Pons (tissue), 1 donor: Measurements from ENCODE around the gene GRID1.
"Not testable (repeated sequence)": the region's sequence is repeated elsewhere in the genome, so short reads cannot be mapped to it uniquely, and the experiment has no call there.

ENCODE experiments used
- DNase-seq: peaks from one replicate; pipeline ENCODE4 v3.0.0-alpha.2; 2016; ENCODE audit warnings: low spot score

Gene GRID1

DNA sequence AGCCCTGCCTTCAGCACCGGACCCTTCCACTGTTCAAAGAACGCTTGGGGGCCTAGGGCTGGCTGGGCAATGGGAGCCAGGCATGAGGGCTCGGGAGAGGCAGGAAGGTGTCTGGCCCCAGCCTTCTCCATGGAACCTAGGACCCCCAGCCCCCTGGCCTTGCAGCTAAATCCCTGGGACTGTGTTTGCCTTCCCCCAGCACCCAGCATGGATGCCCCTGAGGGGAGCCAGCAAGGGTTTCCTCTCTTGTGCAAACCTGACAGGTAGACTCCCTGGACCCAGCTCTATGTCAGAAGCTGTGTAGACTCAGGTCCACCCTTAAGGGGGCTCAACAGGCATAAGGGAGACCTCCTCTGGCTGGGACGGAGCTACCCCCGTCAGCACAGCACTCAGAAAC lies 288.0 kb downstream of the GRID1 start:
- DNase-seq, result no peak

GRCh38 chr10:86077871-86078638 lies 288.5 kb downstream of the GRID1 start:
- DNase-seq, result no peak

DNA sequence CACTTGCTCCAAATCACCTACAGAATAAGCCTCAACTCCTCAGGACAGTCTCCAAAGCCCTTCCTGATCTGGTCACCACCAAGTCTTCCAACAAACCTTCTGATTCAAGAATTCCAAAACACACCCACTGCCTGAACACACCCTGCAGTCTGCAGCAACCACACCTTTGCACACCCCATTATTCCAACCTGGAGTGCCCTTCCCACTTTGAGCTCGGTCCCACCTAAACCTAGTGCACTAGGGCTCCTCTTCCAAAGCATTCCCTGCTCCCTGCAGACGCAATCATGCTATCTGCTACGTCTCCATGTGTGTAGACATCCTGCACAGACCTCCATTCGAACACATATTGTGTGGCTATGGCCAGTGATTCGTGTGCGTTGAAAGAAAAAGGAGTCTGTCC lies 289.3 kb downstream of the GRID1 start:
- no peak for DNase-seq

- not testable (repeated sequence) for DNase-seq
Measured at GRCh38 chr10:86076497-86076896, 290.1 kb downstream of the GRID1 start.

- DNase-seq, result no peak
Measured at GRCh38 chr10:86075512-86075911, 291.1 kb downstream of the GRID1 start.

DNA sequence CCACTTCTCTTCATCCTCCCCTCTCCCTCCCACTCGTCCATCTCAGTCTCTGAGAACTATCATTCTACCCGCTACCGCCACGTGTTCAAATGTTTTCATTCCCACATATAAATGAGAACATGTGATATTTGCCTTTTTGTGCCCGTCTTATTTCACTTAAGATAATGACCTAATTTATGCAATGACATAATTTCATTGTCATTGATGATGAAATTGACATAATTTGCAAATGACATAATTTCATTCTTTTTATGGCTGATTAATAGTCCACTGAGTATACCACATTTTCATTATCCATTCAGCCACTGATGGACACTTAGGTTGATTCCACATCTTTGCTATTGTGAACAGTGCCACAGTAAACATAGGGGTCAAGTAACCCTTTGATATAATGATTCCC lies 292.3 kb downstream of the GRID1 start:
- DNase-seq, result no peak

DNA sequence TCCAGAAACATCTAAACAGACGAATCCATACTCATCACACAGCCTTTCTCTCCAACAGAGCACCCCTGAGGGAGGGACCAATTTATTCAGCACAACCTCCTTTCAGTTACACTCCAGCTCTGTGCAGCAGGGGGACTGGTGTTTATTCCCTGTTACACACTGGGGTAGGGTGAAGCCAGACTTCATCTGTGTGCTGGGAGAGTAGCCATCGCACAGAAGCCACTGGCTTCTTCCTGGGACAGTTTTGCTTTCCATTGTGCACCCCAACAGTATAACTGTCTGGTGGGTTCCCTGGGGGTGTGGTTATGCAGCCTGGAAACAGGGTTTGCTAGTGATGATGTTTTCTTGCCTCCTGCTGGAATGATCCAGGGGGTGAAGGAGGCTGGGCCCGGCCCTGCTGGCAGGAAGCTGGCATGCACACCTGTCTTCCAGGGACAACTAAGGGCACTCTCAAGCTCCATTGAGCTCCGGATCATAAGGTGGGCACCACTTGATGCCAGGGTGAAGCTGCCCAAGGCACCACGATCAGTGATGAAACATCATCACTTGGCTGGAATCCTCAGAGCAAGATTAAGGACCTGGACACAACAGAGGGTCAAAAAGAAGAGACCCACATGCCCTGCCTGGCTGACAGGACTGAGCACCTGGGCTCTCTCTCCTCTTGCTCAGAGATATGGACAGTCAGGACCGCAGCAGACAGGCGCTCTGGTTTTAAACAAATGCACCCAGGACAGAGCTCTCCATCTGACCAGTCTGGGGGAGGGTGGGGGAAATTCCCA lies 293.2 kb downstream of the GRID1 start:
- no peak for DNase-seq

DNA sequence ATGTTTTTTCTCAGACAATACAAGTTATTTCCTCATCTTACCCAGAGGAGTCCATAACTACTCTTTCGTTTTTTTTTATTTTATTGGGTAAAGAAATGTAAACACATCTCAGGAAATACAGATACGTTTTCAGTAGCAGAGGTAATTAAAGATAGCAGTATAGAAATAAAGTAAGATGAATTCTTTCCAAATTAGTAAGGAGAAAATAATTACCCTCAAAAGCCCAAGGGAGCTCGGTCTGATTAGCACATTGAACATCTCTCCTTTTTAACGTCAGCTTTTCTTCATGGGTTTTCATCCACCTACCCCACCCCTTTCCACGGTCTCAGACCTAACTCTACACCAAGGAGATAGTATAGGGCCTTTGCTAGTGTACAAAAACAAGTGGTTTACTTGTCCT lies 294.2 kb downstream of the GRID1 start:
- DNase-seq, result no peak

- DNase-seq, result no peak
Measured at GRCh38 chr10:86071758-86072157, 294.8 kb downstream of the GRID1 start.

GRCh38 chr10:86071145-86071544 lies 295.4 kb downstream of the GRID1 start:
- DNase-seq, result no peak

DNA sequence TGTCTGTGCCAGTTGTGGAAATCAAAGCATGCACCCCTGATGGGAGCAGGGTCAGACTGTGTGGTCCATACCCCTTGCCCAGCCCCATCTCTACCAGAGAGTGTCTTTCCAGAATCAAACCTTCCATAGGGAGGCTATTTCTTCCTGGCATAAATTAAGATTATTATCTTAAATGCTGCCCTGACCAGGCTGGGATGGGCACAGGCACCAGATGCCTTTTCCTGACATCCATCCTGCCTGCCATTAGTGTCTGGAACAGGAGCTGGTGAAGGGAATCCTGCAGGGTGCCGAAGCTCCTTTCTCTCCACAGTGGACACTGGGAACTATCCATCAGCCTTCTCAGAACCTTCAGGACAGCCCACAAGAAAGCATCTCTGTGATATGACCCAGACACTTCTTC lies 296.3 kb downstream of the GRID1 start:
- no peak for DNase-seq

DNA sequence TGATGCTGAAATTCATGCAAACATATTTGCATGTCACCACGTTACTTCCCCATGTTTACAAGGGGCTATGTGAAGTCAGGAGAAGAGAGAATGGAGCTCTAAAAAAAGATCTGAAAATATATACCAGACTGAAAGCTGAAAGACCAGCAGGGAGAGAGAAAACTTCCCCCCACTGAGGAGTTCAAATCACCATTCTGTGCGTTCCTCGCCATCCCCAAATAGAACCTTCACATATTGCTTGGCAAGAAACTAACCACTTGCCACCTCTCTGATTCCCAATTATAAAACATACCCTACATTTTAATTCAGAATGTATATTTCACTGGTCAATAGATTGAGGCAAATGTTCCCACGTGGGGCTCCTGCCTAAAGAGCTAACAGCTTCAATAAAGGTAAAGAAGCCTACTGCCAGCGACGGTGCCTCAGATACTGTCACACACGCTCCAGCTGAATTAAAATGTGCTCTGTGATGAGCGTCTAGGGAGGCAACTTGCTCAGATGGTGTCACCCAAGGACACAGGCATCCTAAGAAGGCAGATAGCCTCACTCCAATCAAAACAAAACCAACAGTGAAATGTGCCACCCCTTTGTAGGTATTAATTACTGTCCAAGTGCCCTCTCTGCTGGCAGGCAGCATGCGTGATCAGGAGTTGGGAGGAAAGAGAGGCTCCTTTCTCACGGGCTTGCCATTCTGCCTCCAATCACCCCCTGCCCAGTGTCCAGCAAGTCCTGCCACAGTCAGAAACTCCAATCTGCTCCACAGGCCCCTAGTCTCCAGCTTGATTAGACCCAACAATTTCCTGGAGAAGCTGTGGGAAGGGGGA lies 298.2 kb downstream of the GRID1 start:
- peak; percentile 28 for DNase-seq

DNA sequence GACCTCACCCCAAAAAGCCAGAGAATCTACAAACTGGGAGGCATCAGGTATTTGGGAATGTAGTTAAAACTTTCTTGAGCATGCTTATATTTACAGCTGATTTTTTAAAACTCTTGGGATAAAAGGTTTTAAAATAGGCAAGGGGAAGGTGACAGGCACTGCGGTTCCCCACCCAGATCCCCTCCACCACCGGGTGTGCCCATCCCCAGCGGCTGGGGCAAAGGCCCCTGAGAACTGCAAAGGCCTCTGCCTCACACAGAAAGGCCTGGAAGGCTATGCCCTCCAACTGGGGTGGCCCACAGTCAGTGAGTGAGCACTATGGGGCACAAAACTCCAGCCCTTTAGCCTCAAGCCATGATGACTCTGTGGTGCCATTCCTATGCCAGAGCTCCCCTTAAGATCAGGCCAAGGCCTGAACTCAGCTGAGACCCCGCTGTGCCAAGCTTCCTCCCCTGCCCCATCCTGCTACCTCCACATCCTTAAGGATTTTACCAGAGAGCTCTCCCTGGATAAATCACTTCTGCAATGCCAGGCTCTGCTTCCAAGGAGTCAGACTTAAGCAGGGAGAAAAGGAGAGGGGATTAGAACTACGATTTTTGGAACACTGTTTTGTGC lies 299.1 kb downstream of the GRID1 start:
- no peak for DNase-seq

- DNase-seq, result no peak
Measured at GRCh38 chr10:86066696-86067095, 299.9 kb downstream of the GRID1 start.

DNA sequence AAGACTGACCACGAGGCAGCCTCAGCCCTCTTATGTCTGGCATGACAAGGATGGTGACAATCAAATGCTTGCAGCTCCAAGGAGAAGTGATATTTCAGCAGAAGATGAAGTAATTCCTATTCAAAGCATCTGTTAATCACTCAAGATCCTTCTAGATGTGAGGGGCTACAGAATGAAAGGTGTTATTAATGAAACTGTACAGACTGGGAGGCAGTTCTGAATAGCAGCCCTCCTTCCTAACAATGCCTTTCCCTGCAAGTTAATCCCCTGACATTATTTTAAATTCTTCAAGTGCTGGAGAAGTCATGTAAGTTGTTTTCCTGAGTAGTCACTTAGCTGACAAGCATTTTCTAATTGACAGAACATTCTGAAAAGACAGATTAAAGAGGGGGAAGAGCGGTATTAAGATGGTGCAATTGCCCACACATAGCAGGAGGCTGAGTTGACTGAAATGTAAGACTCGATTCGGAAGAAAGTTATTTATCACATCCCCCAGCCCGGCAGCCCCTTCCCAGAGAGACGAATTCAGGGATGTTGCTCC lies 300.8 kb downstream of the GRID1 start:
- DNase-seq, result no peak

DNA sequence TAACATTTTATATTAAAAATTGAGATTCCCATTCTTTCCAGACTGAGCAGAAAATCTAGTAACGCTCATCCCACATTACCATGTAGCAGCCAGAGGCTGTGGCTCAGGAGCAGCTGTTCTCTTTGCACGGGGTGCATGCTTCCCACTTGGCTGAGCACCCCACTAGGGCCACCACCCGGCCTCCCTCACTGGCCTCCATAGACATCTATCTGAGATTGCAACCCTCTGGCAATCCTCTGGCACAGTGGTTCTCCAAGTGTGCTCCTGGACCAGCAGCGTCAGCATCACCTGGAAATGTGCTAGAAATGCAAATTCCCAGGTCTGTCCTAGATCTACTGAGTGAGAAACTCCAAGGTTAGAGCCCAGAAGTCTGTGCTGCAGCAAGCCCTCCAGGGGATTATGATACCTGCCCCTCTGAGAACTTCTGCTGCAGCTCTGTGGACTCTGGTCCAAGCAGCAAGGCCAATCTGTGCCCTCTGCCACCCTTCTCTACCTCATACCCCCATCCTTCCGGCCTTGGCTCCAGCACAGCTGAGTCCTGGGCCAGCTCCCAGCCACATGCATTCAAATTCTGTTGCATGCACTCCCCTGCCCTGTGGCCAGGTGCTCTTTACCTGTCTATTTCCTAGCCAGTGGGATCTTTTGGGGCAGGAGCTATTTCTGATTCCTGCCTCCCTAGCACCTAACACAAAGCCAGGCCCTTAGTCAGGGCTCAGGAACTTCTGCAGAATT lies 301.5 kb downstream of the GRID1 start:
- no peak for DNase-seq

GRCh38 chr10:86064219-86064618 lies 302.4 kb downstream of the GRID1 start:
- DNase-seq, result no peak

GRCh38 chr10:86063341-86063740 lies 303.3 kb downstream of the GRID1 start:
- DNase-seq, result no peak

DNA sequence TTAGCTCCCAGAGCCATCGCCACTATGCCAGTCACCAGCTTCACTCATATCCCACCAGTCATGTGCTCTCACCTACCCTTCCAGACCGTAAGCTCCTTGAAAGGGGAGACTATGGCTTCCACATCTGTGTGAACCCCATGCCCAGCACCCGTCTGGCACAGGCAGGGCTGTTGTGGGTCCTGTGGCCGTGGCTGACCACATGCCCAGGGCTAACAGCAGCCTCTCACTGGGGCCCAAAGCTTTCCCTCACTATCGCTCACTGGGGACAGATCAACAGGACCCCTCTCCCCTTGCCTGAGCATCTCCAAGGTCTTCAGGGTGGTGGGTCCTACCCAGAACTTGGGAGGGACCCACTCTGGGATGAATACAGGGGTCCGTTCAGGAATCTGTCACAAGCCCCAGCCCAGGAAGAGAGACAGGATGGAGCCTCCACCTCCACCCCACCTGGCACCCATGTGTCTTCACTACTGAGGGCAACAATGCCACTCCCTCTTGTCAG lies 303.9 kb downstream of the GRID1 start:
- no peak for DNase-seq

- no peak for DNase-seq
Measured at GRCh38 chr10:86062198-86062550, 304.4 kb downstream of the GRID1 start.
